GM21423 (cell line): ENCODE data around the gene NUP62.
"Not testable (repeated sequence)": the region's sequence is repeated elsewhere in the genome, so short reads cannot be mapped to it uniquely, and the experiment has no call there.

ENCODE experiments used
- ATAC-seq: cut with Tn5 transposase; IDR thresholded peaks from one replicate; pipeline ENCODE4 v1.9.1; 2021; ENCODE audit warnings: mild to moderate bottlenecking, moderate library complexity; ENCODE audit not compliant: unreplicated experiment

Gene NUP62, protein sequence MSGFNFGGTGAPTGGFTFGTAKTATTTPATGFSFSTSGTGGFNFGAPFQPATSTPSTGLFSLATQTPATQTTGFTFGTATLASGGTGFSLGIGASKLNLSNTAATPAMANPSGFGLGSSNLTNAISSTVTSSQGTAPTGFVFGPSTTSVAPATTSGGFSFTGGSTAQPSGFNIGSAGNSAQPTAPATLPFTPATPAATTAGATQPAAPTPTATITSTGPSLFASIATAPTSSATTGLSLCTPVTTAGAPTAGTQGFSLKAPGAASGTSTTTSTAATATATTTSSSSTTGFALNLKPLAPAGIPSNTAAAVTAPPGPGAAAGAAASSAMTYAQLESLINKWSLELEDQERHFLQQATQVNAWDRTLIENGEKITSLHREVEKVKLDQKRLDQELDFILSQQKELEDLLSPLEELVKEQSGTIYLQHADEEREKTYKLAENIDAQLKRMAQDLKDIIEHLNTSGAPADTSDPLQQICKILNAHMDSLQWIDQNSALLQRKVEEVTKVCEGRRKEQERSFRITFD

DNA sequence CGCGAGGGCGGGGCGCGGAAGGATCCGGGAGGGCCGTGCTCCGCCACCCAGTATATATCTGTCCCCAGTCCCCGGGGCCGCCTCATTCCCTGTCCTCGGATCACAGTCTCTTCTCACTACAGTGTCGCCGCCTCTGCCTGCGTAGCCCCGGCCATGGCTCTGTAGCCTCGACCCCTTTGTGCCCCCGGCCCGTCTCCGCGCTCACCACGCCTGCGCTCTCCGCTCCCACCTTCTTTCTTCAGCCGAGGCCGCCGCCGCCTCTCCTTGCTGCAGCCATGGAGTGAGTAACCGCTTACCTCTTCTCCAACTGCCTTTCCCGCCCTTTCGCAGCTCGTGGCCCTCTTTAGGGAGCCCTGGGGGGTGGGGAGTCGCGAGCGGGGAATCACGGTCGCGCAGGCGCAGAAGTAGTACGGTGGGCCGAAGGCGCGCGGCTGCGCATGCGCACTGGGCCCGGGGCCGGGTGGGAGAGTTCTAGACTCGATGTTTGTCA, at the start of gene NUP62, which contains the start of gene ATF5:
TSS of gene NUP62 (minus strand) at position 384 of the 490 bp plus-strand sequence. CDS start 19,697 bp downstream, outside the sequence.
TSS of gene ATF5 (plus strand) at position 85 of the 490 bp plus-strand sequence. CDS start 1,646 bp downstream, outside the sequence.
- peak; percentile 44 for ATAC-seq

DNA sequence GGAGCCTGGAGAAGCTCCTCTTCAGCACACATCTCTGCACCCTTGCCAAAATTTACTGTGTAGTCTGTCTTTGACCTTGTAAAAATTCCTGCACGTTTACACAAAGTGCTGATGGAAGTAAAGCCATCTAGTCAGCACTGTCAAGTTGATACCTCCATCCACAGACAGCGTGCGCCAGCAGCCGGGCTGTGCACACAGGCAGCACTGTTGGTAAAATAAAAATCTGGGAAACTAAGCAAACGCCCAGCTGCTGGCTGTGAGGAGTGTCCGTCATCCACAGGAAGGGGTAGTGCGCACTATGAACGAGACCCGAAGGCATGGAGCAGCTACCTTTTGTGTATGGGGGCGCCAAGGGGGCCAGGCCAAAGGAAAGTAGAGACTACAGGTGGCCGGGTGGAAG, 49.0 kb upstream of the NUP62 start:
- no peak for ATAC-seq

DNA sequence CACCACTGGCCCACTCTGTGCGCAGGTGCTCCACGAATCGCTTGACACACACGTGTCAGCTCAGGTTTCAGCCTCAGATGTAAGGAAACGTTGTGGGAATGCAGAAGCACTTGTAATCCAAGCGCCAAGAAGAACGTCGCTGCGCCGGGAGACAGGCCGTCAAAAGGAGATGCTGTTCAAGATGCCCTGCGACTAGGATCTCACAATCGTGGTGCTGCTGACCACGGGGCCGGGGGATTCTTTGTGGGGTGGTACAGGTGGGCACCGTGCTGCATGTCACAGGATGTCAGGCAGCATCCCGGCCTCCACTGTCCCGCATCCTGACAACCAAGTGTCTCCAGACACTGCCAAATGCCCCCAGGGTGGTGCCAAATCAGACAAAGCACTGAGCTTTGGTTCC, 48.6 kb upstream of the NUP62 start:
- ATAC-seq = no peak

DNA sequence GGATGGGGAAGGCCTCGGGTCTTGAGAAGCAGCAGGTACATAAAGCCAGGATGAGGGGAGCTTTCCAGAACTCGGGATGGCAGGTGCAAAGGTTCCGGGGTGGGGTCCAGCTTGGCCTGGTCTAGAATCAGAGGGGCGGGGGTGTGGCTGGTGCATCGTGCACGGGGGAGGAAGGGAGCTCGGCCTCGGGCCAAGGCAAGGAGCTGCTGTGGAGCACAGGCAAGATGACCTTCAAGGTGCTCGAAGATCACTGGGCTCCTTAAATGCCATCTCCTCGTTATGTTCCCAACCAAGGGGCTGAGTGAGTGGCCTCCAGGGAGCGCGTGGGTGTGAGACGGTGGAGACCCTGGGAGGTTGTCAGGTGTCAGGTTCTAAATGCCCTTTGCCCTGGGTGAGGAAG, 47.8 kb upstream of the NUP62 start:
- no peak for ATAC-seq

DNA sequence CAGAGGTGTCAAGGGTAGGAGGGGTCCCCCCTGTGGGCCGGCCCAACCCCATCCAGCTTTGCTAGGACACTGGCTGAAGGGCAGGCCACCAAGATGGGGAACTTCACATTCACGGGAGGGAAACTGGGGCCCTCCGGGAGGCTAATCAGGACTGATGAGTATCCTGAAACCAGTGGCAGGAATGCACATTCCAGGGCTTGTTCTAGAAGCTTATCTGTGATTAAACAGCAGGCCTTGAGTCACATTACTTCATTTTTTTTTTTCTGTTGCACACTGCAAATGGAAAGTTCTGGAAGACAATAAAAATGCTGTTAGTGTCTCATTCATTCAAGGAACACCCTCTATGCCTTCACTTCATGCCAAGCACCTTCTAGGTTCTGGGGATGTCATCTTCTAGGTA, 47.2 kb upstream of the NUP62 start:
- no peak for ATAC-seq

DNA sequence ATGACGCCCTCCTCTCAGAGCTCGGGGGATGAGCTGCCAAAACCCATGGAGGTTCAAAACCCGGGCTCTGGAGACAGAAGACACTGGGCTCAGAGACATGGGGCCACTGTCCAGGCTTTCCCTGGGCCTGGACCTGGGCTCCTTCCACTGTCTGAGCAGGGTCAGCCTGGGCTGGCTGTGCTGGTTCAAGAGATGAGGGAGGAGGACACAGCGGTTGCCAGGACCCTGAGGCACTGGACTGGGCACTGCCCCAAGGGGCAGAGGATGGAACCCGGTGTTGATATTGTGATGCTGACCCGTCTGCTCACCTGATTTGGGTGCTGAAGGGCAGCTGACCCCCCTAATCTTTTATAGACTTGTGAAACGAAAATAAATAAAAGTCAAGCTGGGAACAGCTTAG, 45.7 kb upstream of the NUP62 start:
- ATAC-seq = no peak

DNA sequence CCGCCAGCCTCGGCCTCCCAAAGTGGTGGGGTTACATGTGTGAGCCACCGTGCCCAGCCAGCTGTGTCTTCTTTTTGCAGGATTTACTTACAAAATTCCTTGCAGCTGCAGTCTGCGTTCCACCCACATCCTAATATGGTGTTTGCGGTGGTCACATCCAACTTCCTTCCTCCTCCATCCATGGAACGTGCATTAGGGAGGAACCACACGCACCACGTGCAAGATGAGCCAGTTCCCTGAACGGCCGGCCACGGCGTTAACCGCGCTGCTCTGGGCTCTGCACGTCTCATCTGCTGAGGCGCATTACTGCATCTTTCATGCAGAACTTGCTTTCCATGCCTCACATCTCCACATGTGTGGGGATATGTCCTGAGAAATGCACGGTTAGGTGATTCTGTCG, 44.7 kb upstream of the NUP62 start:
- ATAC-seq = no peak

DNA sequence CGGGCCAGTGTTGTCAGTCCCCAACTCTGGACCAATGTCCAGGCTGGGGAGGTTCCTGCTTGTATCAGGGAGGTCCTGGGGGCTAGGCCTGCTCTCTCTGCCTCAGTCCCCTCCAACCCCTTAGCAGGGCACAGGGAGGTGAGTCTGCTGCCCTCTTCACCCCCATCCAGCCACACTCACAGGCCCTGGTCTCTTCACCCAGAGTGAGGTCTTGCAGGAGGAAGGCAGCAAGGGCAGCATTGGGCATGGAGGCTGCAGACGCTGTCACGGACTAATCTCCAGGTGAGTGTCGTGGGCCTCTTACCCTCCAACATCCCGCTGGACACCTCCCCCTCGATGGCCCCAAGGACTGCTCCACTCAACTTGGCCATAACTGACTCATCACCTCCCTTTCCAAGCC, 43.5 kb upstream of the NUP62 start:
- no peak for ATAC-seq

DNA sequence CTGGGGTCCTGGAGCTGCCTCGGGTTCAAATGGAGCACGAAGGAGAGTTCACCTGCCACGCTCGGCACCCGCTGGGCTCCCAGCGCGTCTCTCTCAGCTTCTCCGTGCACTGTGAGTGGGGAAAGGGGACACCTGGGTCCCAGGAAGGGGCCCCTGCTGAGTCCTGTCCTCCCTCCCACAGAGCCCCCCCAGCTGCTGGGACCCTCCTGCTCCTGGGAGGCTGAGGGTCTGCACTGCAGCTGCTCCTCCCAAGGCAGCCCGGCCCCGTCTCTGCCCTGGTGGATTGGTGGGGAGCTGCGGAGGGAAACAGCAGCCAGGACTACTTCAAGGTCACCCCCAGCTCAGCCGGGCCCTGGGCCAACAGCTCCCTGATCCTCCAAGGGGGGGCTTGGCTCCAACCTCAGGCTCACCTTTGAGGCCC, 42.7 kb upstream of the NUP62 start:
- no peak for ATAC-seq

DNA sequence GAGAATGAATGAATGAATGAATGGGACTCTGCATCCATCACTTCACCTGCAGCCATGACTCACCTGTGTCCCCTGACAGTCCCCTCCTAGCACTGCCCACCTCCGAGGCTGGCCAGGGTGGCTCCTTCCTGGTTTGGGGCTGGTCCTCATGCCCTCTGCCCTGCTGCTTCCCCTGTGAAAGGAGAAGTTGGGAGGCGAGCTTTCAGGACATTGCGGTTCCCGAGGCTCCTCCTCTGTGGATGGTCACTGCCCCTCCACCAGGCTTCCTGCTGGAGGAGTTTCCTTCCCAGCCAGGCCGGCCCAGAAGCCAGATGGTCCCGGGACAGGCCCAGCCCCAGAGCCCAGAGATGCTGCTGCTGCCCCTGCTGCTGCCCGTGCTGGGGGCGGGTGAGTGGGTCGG, 40.1 kb upstream of the NUP62 start:
- ATAC-seq = not testable (repeated sequence)

DNA sequence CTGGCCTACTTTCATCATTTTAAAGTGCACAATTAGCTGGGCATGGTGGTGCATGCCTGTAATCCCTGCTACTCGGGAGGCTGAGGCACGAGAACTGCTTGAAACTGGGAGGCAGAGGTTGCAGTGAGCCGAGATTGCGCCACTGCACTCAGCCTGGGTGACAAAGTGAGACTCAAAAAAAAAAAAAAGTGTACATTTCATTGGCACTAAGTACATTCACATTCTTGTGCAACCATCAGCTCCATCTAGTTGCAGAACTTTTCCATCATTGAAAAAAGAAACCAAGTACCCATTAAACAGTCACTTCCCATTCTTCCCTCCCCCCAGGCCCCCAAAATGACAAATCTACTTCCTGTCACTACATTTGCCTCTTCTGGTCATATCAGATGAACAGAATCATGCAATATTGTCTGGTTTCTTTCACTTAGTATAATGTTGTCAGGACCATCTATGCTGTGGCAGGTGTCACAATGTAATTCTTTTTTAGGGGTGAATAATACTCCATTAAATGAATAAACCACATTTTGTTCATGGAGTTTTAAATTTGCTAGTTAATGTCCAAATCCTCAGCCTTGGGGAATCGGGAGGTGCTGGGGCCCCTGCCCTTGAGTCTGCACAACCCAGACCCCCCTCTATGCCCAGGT, 39.1 kb upstream of the NUP62 start:
- ATAC-seq = no peak

DNA sequence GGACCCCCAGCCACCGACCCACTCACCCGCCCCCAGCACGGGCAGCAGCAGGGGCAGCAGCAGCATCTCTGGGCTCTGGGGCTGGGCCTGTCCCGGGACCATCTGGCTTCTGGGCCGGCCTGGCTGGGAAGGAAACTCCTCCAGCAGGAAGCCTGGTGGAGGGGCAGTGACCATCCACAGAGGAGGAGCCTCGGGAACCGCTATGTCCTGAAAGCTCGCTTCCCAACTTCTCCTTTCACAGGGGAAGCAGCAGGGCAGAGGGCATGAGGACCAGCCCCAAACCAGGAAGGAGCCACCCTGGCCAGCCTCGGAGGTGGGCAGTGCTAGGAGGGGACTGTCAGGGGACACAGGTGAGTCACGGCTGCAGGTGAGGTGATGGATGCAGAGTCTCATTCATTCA, 31.7 kb upstream of the NUP62 start, which contains the start of gene SIGLEC11:
TSS of gene SIGLEC11 (minus strand) at position 193 of the 400 bp plus-strand sequence. CDS start at position 102, 91 bp downstream.
- not testable (repeated sequence) for ATAC-seq

DNA sequence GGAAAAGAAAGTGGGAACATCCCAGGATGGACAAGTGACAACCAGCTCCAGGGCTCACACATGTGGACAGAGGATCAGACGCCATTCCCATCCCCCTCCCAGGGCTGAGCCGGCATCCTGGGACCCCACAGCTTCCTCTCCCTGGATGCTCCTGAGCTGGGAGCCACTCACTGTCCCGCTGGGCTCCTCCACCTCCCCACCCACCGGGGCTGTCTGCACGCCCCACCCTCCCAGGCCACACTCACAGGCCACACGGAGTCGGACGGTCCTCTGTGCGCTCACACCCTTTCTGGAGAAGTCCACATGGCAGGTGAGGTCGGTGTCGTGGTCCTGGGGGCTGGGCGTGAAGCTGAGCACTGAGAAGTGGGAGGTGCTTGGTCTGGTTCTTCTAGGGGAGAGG, 30.6 kb upstream of the NUP62 start:
- not testable (repeated sequence) for ATAC-seq

DNA sequence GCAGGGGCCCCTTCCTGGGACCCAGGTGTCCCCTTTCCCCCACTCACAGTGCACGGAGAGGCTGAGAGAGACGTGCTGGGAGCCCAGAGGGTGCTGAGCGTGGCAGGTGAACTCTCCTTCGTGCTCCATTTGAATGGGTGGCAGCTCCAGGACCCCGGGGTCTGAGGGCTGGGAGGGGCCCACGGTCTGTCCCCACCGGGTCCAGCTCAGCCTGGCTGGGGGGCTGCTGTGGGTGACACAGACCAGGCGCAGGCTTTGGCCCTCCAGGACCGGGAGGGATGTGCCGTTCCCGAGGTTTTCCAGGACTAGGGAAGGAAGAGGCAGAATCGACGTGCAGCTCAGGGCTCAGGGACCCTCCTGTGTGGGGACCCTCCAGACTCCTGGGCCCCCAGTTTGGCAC, 29.3 kb upstream of the NUP62 start:
- ATAC-seq = not testable (repeated sequence)

DNA sequence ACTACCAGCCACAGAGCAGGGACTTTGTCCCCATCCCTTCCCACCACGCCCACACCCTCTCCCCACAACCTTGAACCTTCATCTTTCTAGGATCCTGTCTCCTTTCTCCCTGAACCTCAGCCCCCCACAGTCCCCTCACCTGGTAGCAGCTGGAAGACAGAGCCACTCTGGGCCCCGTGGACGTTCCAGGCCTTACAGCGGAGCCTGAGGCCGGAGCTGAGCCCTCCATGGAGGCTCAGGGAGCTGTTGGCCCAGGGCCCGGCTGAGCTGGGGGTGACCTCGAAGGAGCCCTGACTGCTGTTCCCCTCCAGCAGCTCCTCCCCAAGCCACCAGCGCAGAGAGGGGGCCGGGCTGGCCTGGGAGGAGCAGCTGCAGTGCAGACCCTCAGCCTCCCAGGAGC, 28.8 kb upstream of the NUP62 start:
- ATAC-seq = not testable (repeated sequence)

DNA sequence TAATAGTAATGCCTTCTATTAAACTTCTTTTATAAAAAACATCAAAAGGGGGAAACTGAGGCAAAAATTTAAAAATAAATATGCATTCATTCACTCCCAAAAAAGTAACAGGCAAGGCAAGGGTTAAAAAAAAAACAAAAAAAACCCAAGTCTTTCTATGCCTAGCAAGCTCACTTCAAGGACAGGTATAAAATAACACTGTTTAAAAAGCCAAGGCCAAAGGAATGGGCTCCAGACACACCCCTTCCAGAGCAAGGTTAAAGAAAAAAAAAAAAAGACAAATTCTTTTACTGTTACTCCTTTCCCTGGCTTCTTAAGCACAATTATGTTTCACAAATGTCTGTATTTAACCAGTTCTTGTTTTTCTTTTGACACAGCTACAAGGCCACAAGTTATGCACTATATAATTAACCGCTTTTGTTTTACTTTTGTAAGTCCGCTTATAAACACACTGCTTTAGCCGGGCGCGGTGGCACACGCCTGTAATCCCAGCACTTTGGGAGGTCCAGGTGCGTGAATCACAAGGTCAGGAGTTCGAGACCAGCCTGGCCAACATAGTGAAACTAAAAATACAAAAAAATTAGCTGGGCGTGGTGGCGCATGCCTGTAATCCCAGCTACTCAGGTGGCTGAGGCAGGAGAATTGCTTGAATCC, 28.1 kb upstream of the NUP62 start:
- no peak for ATAC-seq

DNA sequence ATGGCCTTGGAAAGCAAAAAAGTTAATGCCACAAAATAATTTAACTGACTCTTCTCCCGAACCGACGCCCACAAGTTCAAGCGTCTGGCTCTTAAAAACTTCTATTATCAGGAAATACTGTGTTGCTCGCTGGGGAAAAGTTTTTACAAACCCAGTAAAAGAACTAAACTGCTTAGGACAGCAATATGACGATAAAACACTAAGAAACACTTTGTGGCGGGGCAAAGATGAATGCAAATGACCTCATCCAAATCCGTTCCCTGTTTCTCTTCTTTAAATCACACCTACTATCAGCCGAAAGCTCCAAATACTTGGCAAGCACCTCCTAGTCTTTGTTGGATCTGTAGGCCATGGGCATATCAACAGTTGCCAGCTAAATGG, 26.8 kb upstream of the NUP62 start:
- no peak for ATAC-seq

DNA sequence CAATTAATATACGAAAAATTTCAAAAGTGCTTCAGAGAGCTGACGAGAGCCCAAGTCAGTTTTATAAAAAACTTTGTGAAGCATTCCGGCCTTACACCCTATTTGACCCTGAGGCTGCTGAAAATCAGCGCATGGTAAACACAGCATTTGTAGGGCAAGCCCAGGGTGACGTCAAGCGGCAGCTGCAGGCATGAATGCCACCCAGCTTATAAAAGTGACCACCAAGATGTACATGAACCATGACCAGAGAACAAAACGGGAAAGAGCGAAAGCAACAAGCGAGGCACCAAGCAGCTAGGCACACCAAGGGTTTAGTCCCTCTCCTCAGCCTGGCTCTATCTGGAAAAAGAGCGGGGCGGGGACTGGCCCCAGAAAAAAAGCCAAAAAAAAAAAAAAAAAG, 25.6 kb upstream of the NUP62 start:
- ATAC-seq = no peak

DNA sequence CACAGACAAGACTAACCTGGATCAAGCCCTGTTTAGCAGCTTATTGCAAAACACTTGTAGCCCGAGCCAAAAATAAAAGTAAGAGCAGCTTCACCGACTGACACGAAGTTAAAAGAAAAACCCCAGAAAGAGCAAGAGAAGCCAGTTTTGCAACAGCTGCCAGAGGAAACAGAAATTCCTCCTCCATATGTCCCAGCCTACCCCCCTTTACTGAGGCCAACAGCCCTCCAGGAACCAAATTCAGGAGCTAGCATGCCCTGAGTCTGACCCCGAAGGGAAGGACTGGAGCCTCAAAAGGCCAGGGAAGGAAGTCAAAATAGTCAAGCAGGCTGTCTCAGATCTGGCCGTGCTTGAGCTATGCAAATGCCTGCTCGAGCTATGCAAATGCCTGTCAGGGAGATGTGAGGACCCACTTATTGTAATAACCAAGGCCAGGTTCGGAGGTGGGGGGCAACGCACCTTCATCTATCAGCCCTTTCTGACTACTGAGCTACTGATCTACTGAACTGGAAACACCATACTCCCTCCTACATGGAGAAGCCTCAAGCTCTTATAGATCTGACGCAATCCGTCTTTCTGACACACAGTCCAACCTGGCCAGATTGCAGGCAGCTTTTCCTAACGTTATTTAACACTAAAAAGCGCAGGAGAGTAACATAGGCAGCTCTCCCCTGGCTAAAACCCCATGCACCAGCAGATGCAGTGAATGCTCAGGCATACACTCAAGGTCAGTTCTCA, 25.0 kb upstream of the NUP62 start:
- ATAC-seq = no peak

DNA sequence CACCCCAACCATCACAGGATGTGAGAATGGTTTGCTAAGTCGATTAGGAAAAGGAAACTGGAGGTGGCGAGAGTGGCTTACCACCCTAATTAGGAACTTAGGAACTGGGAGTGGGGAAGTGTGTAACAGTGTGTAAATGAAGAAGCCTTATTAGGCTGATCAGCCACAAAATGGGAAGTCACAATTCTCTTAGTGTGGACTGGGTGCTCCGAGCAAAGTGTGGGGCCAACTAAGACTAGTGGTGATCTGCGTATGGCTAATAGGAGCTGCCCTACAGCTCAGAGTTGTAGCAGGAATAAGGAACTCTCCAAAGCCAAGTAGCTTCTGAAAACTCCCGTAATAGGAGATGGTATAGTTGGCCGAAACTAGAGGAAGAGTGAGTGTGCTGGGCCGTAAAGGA, 24.1 kb upstream of the NUP62 start:
- no peak for ATAC-seq

DNA sequence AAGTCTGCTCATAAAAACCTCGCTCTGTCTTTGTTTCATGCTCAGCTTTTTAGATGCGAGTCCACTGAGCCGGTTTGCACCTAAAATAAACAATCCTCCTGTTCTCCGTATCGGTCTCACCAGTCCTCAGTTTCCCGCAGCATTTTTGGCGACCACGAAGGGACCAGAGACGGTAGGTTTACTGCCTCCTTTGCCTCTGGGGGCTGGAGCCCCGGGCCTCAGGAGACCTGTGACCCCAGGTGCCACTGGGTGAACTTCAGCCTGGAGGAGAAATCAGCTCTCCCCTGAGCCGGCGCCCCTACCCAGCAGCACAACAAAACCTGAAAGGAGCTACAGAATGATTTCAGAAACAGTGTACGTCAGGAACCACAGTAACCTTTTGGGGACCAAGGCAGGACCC, 23.6 kb upstream of the NUP62 start:
- no peak for ATAC-seq
